GM20000 (cell line): ENCODE results near the gene STK32C.
"Not testable (repeated sequence)": the region's sequence is repeated elsewhere in the genome, so short reads cannot be mapped to it uniquely, and the experiment has no call there.

Source experiments
- DNase-seq: peaks from one replicate; pipeline ENCODE4 v3.0.0; 2012; ENCODE audit warnings: low spot score
- CTCF ChIP-seq: IDR thresholded peaks from 2 replicates; pipeline ENCODE4 v1.5.1; 2012; ENCODE audit warnings: mild to moderate bottlenecking, control low read depth; ENCODE audit errors: extremely low read depth, missing control alignments

Gene STK32C

GRCh38 chr10:132271458-132272230, 36.1 kb downstream of the STK32C start:
- no peak for TF ChIP-seq CTCF
- DNase-seq = no peak

GRCh38 chr10:132270721-132271457, 36.9 kb downstream of the STK32C start:
- DNase-seq = no peak
- TF ChIP-seq CTCF = no peak

GRCh38 chr10:132270256-132270655, 37.5 kb downstream of the STK32C start:
- DNase-seq = no peak
- no peak for TF ChIP-seq CTCF

- no peak for DNase-seq
- TF ChIP-seq CTCF = no peak
Observed at GRCh38 chr10:132269266-132270230, 38.2 kb downstream of the STK32C start.

GRCh38 chr10:132267916-132268315, 39.8 kb downstream of the STK32C start:
- DNase-seq = not testable (repeated sequence)

GRCh38 chr10:132266594-132267161, 41.1 kb downstream of the STK32C start:
- TF ChIP-seq CTCF = no peak
- no peak for DNase-seq

GRCh38 chr10:132265890-132266496, 41.8 kb downstream of the STK32C start:
- DNase-seq = no peak
- TF ChIP-seq CTCF = no peak
